ENCODE measurements around the gene INKA2.
"Not testable (repeated sequence)": the region's sequence is repeated elsewhere in the genome, so short reads cannot be mapped to it uniquely, and the experiment has no call there.

The INKA2 gene

GRCh38 chr1:111750856-111751255, 11.7 kb upstream of the INKA2 start:
- FAIRE-seq = no peak
- DNase-seq (ENCODE audit: low spot score) = no peak

- no peak for DNase-seq (ENCODE audit: low spot score)
- FAIRE-seq = no peak
Observed at GRCh38 chr1:111749628-111750027, 10.4 kb upstream of the INKA2 start.

- DNase-seq (ENCODE audit: low spot score) (no peak), FAIRE-seq (no peak)
Observed at GRCh38 chr1:111747947-111748346, 8.8 kb upstream of the INKA2 start.

GRCh38 chr1:111747282-111747734, 8.1 kb upstream of the INKA2 start:
- FAIRE-seq = no peak
- peak; percentile 63 for DNase-seq (ENCODE audit: low spot score)

GRCh38 chr1:111746614-111746999, 7.4 kb upstream of the INKA2 start:
- FAIRE-seq = no peak
- no peak for DNase-seq (ENCODE audit: low spot score)

GRCh38 chr1:111745675-111746613, 6.7 kb upstream of the INKA2 start:
- DNase-seq (ENCODE audit: low spot score) (no peak), FAIRE-seq (no peak)

- FAIRE-seq (no peak), DNase-seq (ENCODE audit: low spot score) (no peak)
Observed at GRCh38 chr1:111743679-111744101, 4.5 kb upstream of the INKA2 start.

GRCh38 chr1:111742938-111743549, 3.8 kb upstream of the INKA2 start:
- FAIRE-seq (no peak), DNase-seq (ENCODE audit: low spot score) (no peak)

GRCh38 chr1:111742292-111742691, 3.1 kb upstream of the INKA2 start:
- DNase-seq (ENCODE audit: low spot score); FAIRE-seq: not testable (repeated sequence)

- DNase-seq (ENCODE audit: low spot score) (no peak), FAIRE-seq (no peak)
Observed at GRCh38 chr1:111739925-111740765, 950 bp upstream of the INKA2 start.

- DNase-seq (ENCODE audit: low spot score) = peak; percentile 38
Observed at GRCh38 chr1:111738436-111739193, 580 bp downstream of the INKA2 start.

GRCh38 chr1:111738133-111738435, 1.1 kb downstream of the INKA2 start:
- no peak for FAIRE-seq
- no peak for DNase-seq (ENCODE audit: low spot score)

More at GRCh38 chr1:111738436-111739193, 580 bp downstream of the INKA2 start:
- FAIRE-seq = no peak

GRCh38 chr1:111737216-111738132, 1.7 kb downstream of the INKA2 start:
- FAIRE-seq (no peak), DNase-seq (ENCODE audit: low spot score) (no peak)

- FAIRE-seq (no peak), DNase-seq (ENCODE audit: low spot score) (no peak)
Observed at GRCh38 chr1:111736548-111737215, 2.5 kb downstream of the INKA2 start.

GRCh38 chr1:111735858-111736544, 3.2 kb downstream of the INKA2 start:
- DNase-seq (ENCODE audit: low spot score) (no peak), FAIRE-seq (no peak)

- DNase-seq (ENCODE audit: low spot score) (no peak), FAIRE-seq (no peak)
Observed at GRCh38 chr1:111735321-111735720, 3.9 kb downstream of the INKA2 start.

GRCh38 chr1:111734856-111735255, 4.3 kb downstream of the INKA2 start:
- FAIRE-seq = no peak

GRCh38 chr1:111734426-111734825, 4.8 kb downstream of the INKA2 start:
- FAIRE-seq (no peak), DNase-seq (ENCODE audit: low spot score) (no peak)

More at GRCh38 chr1:111734856-111735255, 4.3 kb downstream of the INKA2 start:
- DNase-seq (ENCODE audit: low spot score) = no peak

GRCh38 chr1:111733992-111734341, 5.2 kb downstream of the INKA2 start:
- no peak for FAIRE-seq

More at GRCh38 chr1:111733992-111734341, 5.2 kb downstream of the INKA2 start:
- no peak for DNase-seq (ENCODE audit: low spot score)

Measured in RCC 7860 (cell line).